SK-N-SH (cell line): ENCODE results near the gene CXorf66. TPM values are rescaled to one million over a fixed set of nuclear protein-coding genes. Genes with fewer than 3 reads are reported as not detected.

Experiments
- CTCF ChIA-PET: fragments of 300-600, 350-600 bp; formaldehyde crosslinking; extraction: SDS; loops from one replicate; lab custom pipeline; 2021; lab: Yijun Ruan, JAX
- POLR2A ChIA-PET: fragments of 350-600 bp; sonication (Branson Sonifier 250); formaldehyde crosslinking; extraction: SDS; loops from one replicate; lab custom pipeline; 2020; ENCODE audit warnings: antibody characterized with exemption, inconsistent platforms; lab: Yijun Ruan, JAX
- DNase-seq: peaks from one replicate; pipeline ENCODE4 v3.0.0; 2012
- H2AFZ ChIP-seq: fragments of 200-600 bp; sonication (generic); 2 replicates; pipeline ENCODE4 v1.8.1; 2016; ENCODE audit warnings: antibody characterized with exemption, mild to moderate bottlenecking, low read depth
- H3F3A ChIP-seq: fragments of 200-600 bp; sonication (generic); replicated peaks from 2 replicates; pipeline ENCODE3; 2016; ENCODE audit warnings: antibody characterized with exemption, mild to moderate bottlenecking; ENCODE audit not compliant: insufficient read depth
- H3K27ac ChIP-seq, 2 experiments: fragments of 200-500 bp in 1 of 2; fragments of 200-600 bp in 1 of 2; sonication (Bioruptor generic) in 1 of 2; sonication (generic), shearing (Covaris generic) in 1 of 2; 2 replicates each; pipeline versions ENCODE4 v1.5.1 to v1.6.1; 2014 to 2016; ENCODE audit warnings: low read depth in 2 of 2, inconsistent platforms in 1 of 2, low read length in 1 of 2, mild to moderate bottlenecking in 1 of 2, mixed read lengths in 1 of 2
- H3K27me3 ChIP-seq: fragments of 200-600 bp; sonication (generic), shearing (Covaris generic); 2 replicates; pipeline ENCODE4 v1.6.1; 2016; ENCODE audit warnings: mixed run types; ENCODE audit not compliant: insufficient read depth
- H3K36me3 ChIP-seq, 2 experiments: fragments of 200-500 bp in 1 of 2; fragments of 200-600 bp in 1 of 2; sonication (Bioruptor generic) in 1 of 2; sonication (generic) in 1 of 2; replicated peaks in 1 of 2; 2 replicates each; pipeline versions ENCODE3 to v1.5.1; 2014 to 2016; ENCODE audit warnings: low read length in 1 of 2, mild to moderate bottlenecking in 1 of 2; ENCODE audit not compliant: insufficient read depth in 2 of 2, control insufficient read depth in 1 of 2
- H3K4me1 ChIP-seq, 2 experiments: fragments of 200-500 bp in 1 of 2; fragments of 200-600 bp in 1 of 2; sonication (Bioruptor generic) in 1 of 2; sonication (generic), shearing (Covaris generic) in 1 of 2; 2 replicates each; pipeline versions ENCODE4 v1.5.1 to v1.6.1; 2014 to 2016; ENCODE audit warnings: low read depth in 1 of 2, low read length in 1 of 2, mixed run types in 1 of 2; ENCODE audit not compliant: insufficient read depth in 2 of 2, control insufficient read depth in 1 of 2
- H3K4me2 ChIP-seq: fragments of 200-600 bp; sonication (generic), shearing (Covaris generic); 2 replicates; pipeline ENCODE4 v1.6.1; 2017; ENCODE audit warnings: mixed run types
- H3K4me3 ChIP-seq, 2 experiments: fragments of 200-500 bp in 1 of 2; fragments of 200-600 bp in 1 of 2; sonication (Bioruptor generic) in 1 of 2; sonication (generic), shearing (Covaris generic) in 1 of 2; 2 replicates each; pipeline versions ENCODE4 v1.5.1 to v1.8.1; 2014 to 2016; ENCODE audit warnings: low read depth in 2 of 2, inconsistent platforms in 1 of 2, low read length in 1 of 2, mild to moderate bottlenecking in 1 of 2, mixed read lengths in 1 of 2, moderate library complexity in 1 of 2
- H3K79me2 ChIP-seq: fragments of 200-600 bp; sonication (generic); 2 replicates; pipeline ENCODE4 v1.8.1; 2017; ENCODE audit warnings: mild to moderate bottlenecking; ENCODE audit not compliant: insufficient read depth
- H3K9ac ChIP-seq: fragments of 200-600 bp; sonication (generic); 2 replicates; pipeline ENCODE4 v1.6.1; 2017; ENCODE audit warnings: mixed run types
- H3K9me2 ChIP-seq: fragments of 200-600 bp; sonication (generic); 2 replicates; pipeline ENCODE4 v1.6.1; 2017; ENCODE audit warnings: mixed run types
- H3K9me3 ChIP-seq: fragments of 200-600 bp; sonication (generic); 2 replicates; pipeline ENCODE4 v1.6.1; 2017; ENCODE audit warnings: mixed run types, mild to moderate bottlenecking, moderate library complexity
- H4K20me1 ChIP-seq: fragments of 200-600 bp; sonication (generic); 2 replicates; pipeline ENCODE4 v1.6.1; 2017; ENCODE audit warnings: mild to moderate bottlenecking, mixed run types; ENCODE audit not compliant: insufficient read depth
- CHD2 ChIP-seq: fragments of 150-350 bp; IDR thresholded peaks from 2 replicates; pipeline ENCODE4 v1.6.1; 2018; ENCODE audit warnings: low read length; ENCODE audit not compliant: partially characterized antibody
- ELF1 ChIP-seq: IDR thresholded peaks from 2 replicates; pipeline ENCODE4 v1.4.0; 2012
- EZH2phosphoT487 ChIP-seq: fragments of 200-600 bp; sonication (generic); IDR thresholded peaks from 2 replicates; pipeline ENCODE4 v1.6.1; 2017; ENCODE audit warnings: low read depth, mixed run types, mild to moderate bottlenecking, antibody characterized with exemption, moderate library complexity, borderline replicate concordance
- FOSL2 ChIP-seq: IDR thresholded peaks from 2 replicates; pipeline ENCODE4 v1.4.0; 2012; ENCODE audit warnings: low read depth, mild to moderate bottlenecking, moderate library complexity, borderline replicate concordance
- GABPA ChIP-seq: IDR thresholded peaks from 2 replicates; pipeline ENCODE4 v1.4.0; 2012; ENCODE audit warnings: low read depth, mild to moderate bottlenecking
- JUND ChIP-seq: IDR thresholded peaks from 2 replicates; pipeline ENCODE4 v1.4.0; 2012
- MXI1 ChIP-seq: IDR thresholded peaks from 2 replicates; pipeline ENCODE4 v1.6.1; 2012; ENCODE audit warnings: mild to moderate bottlenecking, low read depth, low read length, improper control_type of control experiment
- NFIC ChIP-seq: IDR thresholded peaks from 2 replicates; pipeline ENCODE4 v1.4.0; 2012; ENCODE audit warnings: borderline replicate concordance
- POLR2AphosphoS5 ChIP-seq: IDR thresholded peaks from 2 replicates; pipeline ENCODE4 v1.6.1; 2012; ENCODE audit warnings: low read depth, low read length
- RAD21 ChIP-seq: IDR thresholded peaks from 2 replicates; pipeline ENCODE4 v1.6.1; 2012; ENCODE audit warnings: mild to moderate bottlenecking, low read length
- RCOR1 ChIP-seq: fragments of 150-350 bp; IDR thresholded peaks from 2 replicates; pipeline ENCODE4 v1.6.1; 2017; ENCODE audit warnings: antibody characterized with exemption, low read length
- RFX5 ChIP-seq: IDR thresholded peaks from 2 replicates; pipeline ENCODE4 v1.6.1; 2012; ENCODE audit warnings: mild to moderate bottlenecking, improper control_type of control experiment, low read length
- SMC3 ChIP-seq: IDR thresholded peaks from 2 replicates; pipeline ENCODE4 v1.6.1; 2012; ENCODE audit warnings: low read depth, low read length, improper control_type of control experiment
- WGBS: methylation state at CpG from one replicate; pipeline ENCODE4 v1.1.6; 2017; ENCODE audit warnings: low lambda C conversion rate; 5-methylcytosine and 5-hydroxymethylcytosine counted together
- polyA plus RNA-seq, 3 experiments: library from polyadenylated mRNA; depleted of rRNA; stranded (reverse); fragments of >200 nt; gene quantifications; 2 replicates each; pipeline ENCODE4 v1.2.3, GENCODE V29; 2012
- TF ChIP-seq, protein P1 (sequence below): IDR thresholded peaks from 2 replicates; pipeline ENCODE4; 2012

CXorf66 gene
- polyA plus RNA-seq, 1 of the 3 experiments (the other 2 are of a cell fraction), result not detected

DNA sequence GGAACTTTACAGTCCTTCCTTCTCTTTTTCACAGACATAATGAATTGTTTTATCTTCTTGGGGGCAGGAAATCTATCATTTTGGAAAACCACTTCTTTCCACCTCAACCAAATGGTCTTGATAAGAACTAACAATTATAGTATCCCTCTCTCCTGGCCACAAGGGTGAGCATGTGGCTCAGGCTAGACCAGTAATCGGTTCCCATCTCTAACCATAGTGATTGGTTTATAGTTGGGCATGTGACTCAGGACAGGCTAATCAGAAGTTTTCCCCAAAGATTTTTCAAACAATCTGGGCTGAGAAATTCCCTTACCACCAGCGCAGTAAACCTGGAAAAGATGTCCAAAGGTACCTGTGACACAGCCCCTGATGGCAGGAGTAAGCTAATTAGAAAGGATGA lies 4.0 kb upstream of the CXorf66 start:
- WGBS, result 8% methylated on average over 2 of the region's 2 CpGs
- Histone ChIP-seq H3K27me3 (no peaks in the 10 kb centered on the region; the same call in 1 of the 2 replicates), H3K27ac (no peak overlapping the region), H3K79me2 (no peaks in the 10 kb centered on the region), H3K36me3 (no peaks in the 10 kb centered on the region), H2AFZ (no peak overlapping the region), H3K4me2 (no peak overlapping the region), H3F3A (no peaks in the 10 kb centered on the region), H3K9me3 (no peaks in the 10 kb centered on the region), H3K9ac (no peak overlapping the region), H3K4me1 (0 out of 4 replicates have a peak, but pooled peaks cover 0 to 8% of the 10 kb centered on the region in 2 experiments), H3K4me3 (no peak overlapping the region), H4K20me1 (no peaks in the 10 kb centered on the region), H3K9me2 (no peaks in the 10 kb centered on the region)
- DNase-seq, result no peak
- TF ChIP-seq POLR2AphosphoS5, result no peak
- TF ChIP-seq ELF1, result no peak
- no peak for TF ChIP-seq GABPA
- no peak for TF ChIP-seq RFX5
- TF ChIP-seq, protein P1, sequence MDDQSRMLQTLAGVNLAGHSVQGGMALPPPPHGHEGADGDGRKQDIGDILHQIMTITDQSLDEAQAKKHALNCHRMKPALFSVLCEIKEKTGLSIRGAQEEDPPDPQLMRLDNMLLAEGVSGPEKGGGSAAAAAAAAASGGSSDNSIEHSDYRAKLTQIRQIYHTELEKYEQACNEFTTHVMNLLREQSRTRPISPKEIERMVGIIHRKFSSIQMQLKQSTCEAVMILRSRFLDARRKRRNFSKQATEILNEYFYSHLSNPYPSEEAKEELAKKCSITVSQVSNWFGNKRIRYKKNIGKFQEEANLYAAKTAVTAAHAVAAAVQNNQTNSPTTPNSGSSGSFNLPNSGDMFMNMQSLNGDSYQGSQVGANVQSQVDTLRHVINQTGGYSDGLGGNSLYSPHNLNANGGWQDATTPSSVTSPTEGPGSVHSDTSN, result no peak
- TF ChIP-seq SMC3, result no peak
- no peak for TF ChIP-seq CHD2
- no peak for TF ChIP-seq EZH2phosphoT487
- CTCF ChIA-PET, result no interaction called here
- POLR2A ChIA-PET, result no interaction called here

- no peak overlapping the region for H3K9ac ChIP-seq
- H3K4me2 ChIP-seq, result no peak overlapping the region
- no peak for DNase-seq
- no peaks in the 10 kb centered on the region for H3K9me3 ChIP-seq
- H3F3A ChIP-seq, result no peaks in the 10 kb centered on the region
- TF ChIP-seq RCOR1 (no peak), JUND (no peak), NFIC (no peak), EZH2phosphoT487 (no peak), RAD21 (no peak), MXI1 (no peak), FOSL2 (no peak)
- TF ChIP-seq, protein P1, result no peak
- TF ChIP-seq, all 33 proteins: peak for 0
- no peak overlapping the region for H3K27ac ChIP-seq
- H3K79me2 ChIP-seq, result no peaks in the 10 kb centered on the region
- no peak overlapping the region for H2AFZ ChIP-seq
- ChIA-PET POLR2A (no interaction called here), CTCF (no interaction called here)
- H3K4me1 ChIP-seq, result 0 out of 4 replicates have a peak, but pooled peaks cover 0 to 8% of the 10 kb centered on the region in 2 experiments
- H3K27me3 ChIP-seq, result no peaks in the 10 kb centered on the region; the same call in 1 of the 2 replicates
- 35% methylated on average over 3 of the region's 3 CpGs for WGBS
- no peak overlapping the region for H3K4me3 ChIP-seq
- no peaks in the 10 kb centered on the region for H4K20me1 ChIP-seq
- H3K36me3 ChIP-seq, result no peaks in the 10 kb centered on the region
- H3K9me2 ChIP-seq, result no peaks in the 10 kb centered on the region
These were observed 2.4 kb upstream of the CXorf66 start for GRCh38 chrX:139967750-139968149.
